ENCODE results near the gene CDKAL1.

Gene CDKAL1

GRCh38 chr6:20943040-20943627, 408.9 kb downstream of the CDKAL1 start:
- TF ChIP-seq SUZ12 (IDR thresholded peaks at IDR 0.05; ENCODE audit: extremely low read depth, insufficient read depth, insufficient read length) (no peak), ZNF274 (IDR thresholded peaks at IDR 0.05; ENCODE audit: low read depth, low read length) (no peak), YY1 (IDR thresholded peaks at IDR 0.05; ENCODE audit: insufficient read depth, insufficient read length) (no peak)
- Histone ChIP-seq H3K4me3 (ENCODE audit: insufficient read length, low read depth) (no peak overlapping the region), H3K4me1 (ENCODE audit: insufficient read depth, insufficient read length) (no peaks in the 10 kb centered on the region), H3K36me3 (ENCODE audit: insufficient read depth, insufficient read length, low read length) (no peaks in the 10 kb centered on the region), H3K27me3 (ENCODE audit: insufficient read depth, insufficient read length) (no peaks in the 10 kb centered on the region), H3K9ac (ENCODE audit: insufficient read length, low read depth) (no peak overlapping the region), H3K9me3 (ENCODE audit: insufficient read depth, low read length) (peaks cover 6% of the 10 kb centered on the region)
- no peak for DNase-seq (ENCODE audit: low read depth, low spot score)

GRCh38 chr6:20943922-20944321, 409.7 kb downstream of the CDKAL1 start:
- H3K4me1 ChIP-seq (ENCODE audit: insufficient read depth, insufficient read length) = no peaks in the 10 kb centered on the region
- peaks cover 6% of the 10 kb centered on the region for H3K9me3 ChIP-seq (ENCODE audit: insufficient read depth, low read length)
- no peaks in the 10 kb centered on the region for H3K27me3 ChIP-seq (ENCODE audit: insufficient read depth, insufficient read length)
- H3K36me3 ChIP-seq (ENCODE audit: insufficient read depth, insufficient read length, low read length) = no peaks in the 10 kb centered on the region
- H3K4me3 ChIP-seq (ENCODE audit: insufficient read length, low read depth) = no peak overlapping the region
- no peak for TF ChIP-seq YY1 (IDR thresholded peaks at IDR 0.05; ENCODE audit: insufficient read depth, insufficient read length)
- TF ChIP-seq ZNF274 (IDR thresholded peaks at IDR 0.05; ENCODE audit: low read depth, low read length) = no peak
- no peak for TF ChIP-seq SUZ12 (IDR thresholded peaks at IDR 0.05; ENCODE audit: extremely low read depth, insufficient read depth, insufficient read length)
- no peak overlapping the region for H3K9ac ChIP-seq (ENCODE audit: insufficient read length, low read depth)
- DNase-seq (ENCODE audit: low read depth, low spot score) = no peak

- Histone ChIP-seq H3K4me3 (ENCODE audit: insufficient read length, low read depth) (no peak overlapping the region), H3K27me3 (ENCODE audit: insufficient read depth, insufficient read length) (no peaks in the 10 kb centered on the region), H3K9ac (ENCODE audit: insufficient read length, low read depth) (no peak overlapping the region), H3K4me1 (ENCODE audit: insufficient read depth, insufficient read length) (no peaks in the 10 kb centered on the region), H3K36me3 (ENCODE audit: insufficient read depth, insufficient read length, low read length) (no peaks in the 10 kb centered on the region), H3K9me3 (ENCODE audit: insufficient read depth, low read length) (peaks cover 6% of the 10 kb centered on the region)
- no peak for DNase-seq (ENCODE audit: low read depth, low spot score)
- TF ChIP-seq YY1 (IDR thresholded peaks at IDR 0.05; ENCODE audit: insufficient read depth, insufficient read length) = no peak
- TF ChIP-seq ZNF274 (IDR thresholded peaks at IDR 0.05; ENCODE audit: low read depth, low read length) = no peak
- TF ChIP-seq SUZ12 (IDR thresholded peaks at IDR 0.05; ENCODE audit: extremely low read depth, insufficient read depth, insufficient read length) = no peak
Measured at GRCh38 chr6:20946022-20946421, 411.8 kb downstream of the CDKAL1 start.

- Histone ChIP-seq H3K4me3 (ENCODE audit: insufficient read length, low read depth) (no peak overlapping the region), H3K27me3 (ENCODE audit: insufficient read depth, insufficient read length) (no peaks in the 10 kb centered on the region), H3K9me3 (ENCODE audit: insufficient read depth, low read length) (peaks cover 6% of the 10 kb centered on the region), H3K4me1 (ENCODE audit: insufficient read depth, insufficient read length) (no peaks in the 10 kb centered on the region), H3K9ac (ENCODE audit: insufficient read length, low read depth) (no peak overlapping the region), H3K36me3 (ENCODE audit: insufficient read depth, insufficient read length, low read length) (no peaks in the 10 kb centered on the region)
- no peak for DNase-seq (ENCODE audit: low read depth, low spot score)
- TF ChIP-seq ZNF274 (IDR thresholded peaks at IDR 0.05; ENCODE audit: low read depth, low read length) (no peak), SUZ12 (IDR thresholded peaks at IDR 0.05; ENCODE audit: extremely low read depth, insufficient read depth, insufficient read length) (no peak), YY1 (IDR thresholded peaks at IDR 0.05; ENCODE audit: insufficient read depth, insufficient read length) (no peak)
Measured at GRCh38 chr6:20946890-20947289, 412.6 kb downstream of the CDKAL1 start.

GRCh38 chr6:20947977-20948376, 413.7 kb downstream of the CDKAL1 start:
- Histone ChIP-seq H3K9ac (ENCODE audit: insufficient read length, low read depth) (no peak overlapping the region), H3K4me3 (ENCODE audit: insufficient read length, low read depth) (no peak overlapping the region), H3K27me3 (ENCODE audit: insufficient read depth, insufficient read length) (no peaks in the 10 kb centered on the region), H3K4me1 (ENCODE audit: insufficient read depth, insufficient read length) (no peaks in the 10 kb centered on the region), H3K36me3 (ENCODE audit: insufficient read depth, insufficient read length, low read length) (no peaks in the 10 kb centered on the region), H3K9me3 (ENCODE audit: insufficient read depth, low read length) (peaks cover 6% of the 10 kb centered on the region)
- DNase-seq (ENCODE audit: low read depth, low spot score) = no peak
- no peak for TF ChIP-seq YY1 (IDR thresholded peaks at IDR 0.05; ENCODE audit: insufficient read depth, insufficient read length)
- no peak for TF ChIP-seq SUZ12 (IDR thresholded peaks at IDR 0.05; ENCODE audit: extremely low read depth, insufficient read depth, insufficient read length)
- TF ChIP-seq ZNF274 (IDR thresholded peaks at IDR 0.05; ENCODE audit: low read depth, low read length) = no peak

- Histone ChIP-seq H3K27me3 (ENCODE audit: insufficient read depth, insufficient read length) (no peaks in the 10 kb centered on the region), H3K4me1 (ENCODE audit: insufficient read depth, insufficient read length) (no peaks in the 10 kb centered on the region), H3K9ac (ENCODE audit: insufficient read length, low read depth) (no peak overlapping the region), H3K4me3 (ENCODE audit: insufficient read length, low read depth) (no peak overlapping the region), H3K9me3 (ENCODE audit: insufficient read depth, low read length) (peaks cover 1% of the 10 kb centered on the region; the same call in 1 of the 2 replicates), H3K36me3 (ENCODE audit: insufficient read depth, insufficient read length, low read length) (no peaks in the 10 kb centered on the region)
- TF ChIP-seq YY1 (IDR thresholded peaks at IDR 0.05; ENCODE audit: insufficient read depth, insufficient read length) (no peak), SUZ12 (IDR thresholded peaks at IDR 0.05; ENCODE audit: extremely low read depth, insufficient read depth, insufficient read length) (no peak), ZNF274 (IDR thresholded peaks at IDR 0.05; ENCODE audit: low read depth, low read length) (no peak)
- no peak for DNase-seq (ENCODE audit: low read depth, low spot score)
Measured at GRCh38 chr6:20948556-20948955, 414.3 kb downstream of the CDKAL1 start.

- DNase-seq (ENCODE audit: low read depth, low spot score) = no peak
- no peak for TF ChIP-seq YY1 (IDR thresholded peaks at IDR 0.05; ENCODE audit: insufficient read depth, insufficient read length)
- no peak for TF ChIP-seq SUZ12 (IDR thresholded peaks at IDR 0.05; ENCODE audit: extremely low read depth, insufficient read depth, insufficient read length)
- TF ChIP-seq ZNF274 (IDR thresholded peaks at IDR 0.05; ENCODE audit: low read depth, low read length) = no peak
Measured at GRCh38 chr6:20949138-20949537, 414.9 kb downstream of the CDKAL1 start.

More at GRCh38 chr6:20949138-20949537, 414.9 kb downstream of the CDKAL1 start:
- Histone ChIP-seq H3K27me3 (ENCODE audit: insufficient read depth, insufficient read length) (no peaks in the 10 kb centered on the region), H3K9me3 (ENCODE audit: insufficient read depth, low read length) (no peaks in the 10 kb centered on the region), H3K36me3 (ENCODE audit: insufficient read depth, insufficient read length, low read length) (no peaks in the 10 kb centered on the region), H3K9ac (ENCODE audit: insufficient read length, low read depth) (no peak overlapping the region), H3K4me3 (ENCODE audit: insufficient read length, low read depth) (no peak overlapping the region), H3K4me1 (ENCODE audit: insufficient read depth, insufficient read length) (no peaks in the 10 kb centered on the region)
